Sigmoid colon (tissue), 3 donors: ENCODE data around the gene ITPK1.

Source experiments
- CTCF ChIP-seq, 4 experiments: fragments of 450-650 bp in 3 of 4; fragments of 200-600 bp in 1 of 4; IDR thresholded peaks; one replicate each; pipeline ENCODE4 v1.5.1; 2016 to 2019; ENCODE audit warnings: antibody characterized with exemption in 4 of 4, mild to moderate bottlenecking in 3 of 4, moderate library complexity in 2 of 4
- POLR2A ChIP-seq, 2 donors: fragments of 450-650 bp; IDR thresholded peaks; one replicate each; pipeline ENCODE4 v1.6.1; 2016; ENCODE audit warnings: antibody characterized with exemption in 2 of 2, mild to moderate bottlenecking in 2 of 2, moderate library complexity in 2 of 2

DNA sequence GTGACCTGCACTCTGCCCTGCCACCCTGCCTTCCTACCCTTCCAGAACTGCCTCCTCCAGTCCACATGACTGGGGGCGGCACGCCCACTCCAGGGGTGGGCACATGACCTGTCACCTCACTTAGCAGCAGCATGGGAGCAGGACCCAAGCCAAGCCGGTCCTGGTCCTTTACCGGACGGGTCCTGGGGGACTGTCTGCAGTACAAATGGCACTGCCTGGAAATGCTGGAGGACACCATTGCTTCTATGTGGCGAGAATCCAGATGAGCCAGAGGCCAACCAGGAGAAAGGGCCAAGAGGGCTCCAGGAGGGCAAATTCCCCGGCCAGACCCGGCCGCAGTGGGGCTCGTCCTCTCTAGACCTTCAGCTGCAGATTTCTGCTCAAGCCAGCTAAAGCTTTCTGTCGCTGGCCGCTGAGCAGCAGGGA is 33.1 kb downstream of the ITPK1 start:
- TF ChIP-seq CTCF (IDR thresholded peaks at IDR 0.05) (no peak), POLR2A (IDR thresholded peaks at IDR 0.05) (no peak)
